Esophagus muscularis mucosa (tissue), 3 donors: ENCODE measurements around the gene LRRC26.

Experiments
- CTCF ChIP-seq, 3 experiments: fragments of 200-600 bp in 2 of 3; fragments of 450-650 bp in 1 of 3; sonication (generic) in 2 of 3; IDR thresholded peaks; one replicate each; pipeline ENCODE4 v1.5.1; 2017 to 2019; ENCODE audit warnings: antibody characterized with exemption in 3 of 3, mild to moderate bottlenecking in 2 of 3, moderate library complexity in 1 of 3
- POLR2AphosphoS5 ChIP-seq, 2 donors: sonication (generic); formaldehyde crosslinking; IDR thresholded peaks; one replicate each; pipeline ENCODE4 v1.6.1; 2017; ENCODE audit warnings: antibody characterized with exemption in 2 of 2

- TF ChIP-seq CTCF (IDR thresholded peaks at IDR 0.05), result no peak
- TF ChIP-seq POLR2AphosphoS5 (IDR thresholded peaks at IDR 0.05), result no peak
Observed at GRCh38 chr9:137140151-137141012, 29.5 kb downstream of the LRRC26 start.
